Measurements from ENCODE around the gene PHF21B.
"Not testable (repeated sequence)": the region's sequence is repeated elsewhere in the genome, so short reads cannot be mapped to it uniquely, and the experiment has no call there.

The PHF21B gene

DNA sequence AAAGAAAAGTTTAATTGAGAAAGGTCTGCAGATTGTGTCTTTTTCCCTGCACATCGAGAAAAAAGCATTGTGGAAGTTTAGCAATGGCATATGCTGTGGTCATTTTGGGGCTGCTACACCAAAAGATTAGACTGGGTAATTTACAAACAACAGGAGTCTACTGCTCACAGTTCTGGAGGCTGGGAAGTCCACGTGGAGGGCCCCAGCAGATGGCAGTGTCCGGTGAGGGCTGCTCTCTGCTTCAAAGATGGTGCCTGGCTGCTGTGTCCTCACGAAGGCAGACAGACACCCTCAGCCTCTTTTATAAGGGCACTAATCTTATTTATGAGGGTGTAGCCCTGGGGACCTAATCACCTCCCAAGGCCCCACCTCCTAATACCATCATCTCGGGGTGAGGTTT, 21.1 kb downstream of the PHF21B start:
- DNase-seq, result no peak

DNA sequence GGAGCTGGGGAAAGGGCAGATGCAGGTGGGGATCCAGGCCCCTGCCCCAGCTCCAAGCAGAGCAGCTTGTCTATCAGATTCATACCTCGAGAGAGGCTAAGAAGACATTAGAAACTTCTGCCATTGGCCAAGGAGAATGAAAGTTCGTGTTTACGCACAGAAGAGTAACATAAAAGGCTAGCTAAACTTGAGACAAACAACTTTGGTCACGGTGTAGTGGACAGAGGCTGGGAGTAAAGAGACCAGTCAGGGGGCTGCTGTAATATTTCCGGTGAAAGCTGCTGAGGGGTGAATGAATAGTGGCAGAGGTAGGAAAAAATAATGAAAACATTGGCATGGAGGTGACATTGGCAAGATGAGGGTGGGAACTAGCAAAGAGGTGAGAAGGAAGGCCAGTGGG, 22.9 kb downstream of the PHF21B start:
- DNase-seq, result no peak

DNA sequence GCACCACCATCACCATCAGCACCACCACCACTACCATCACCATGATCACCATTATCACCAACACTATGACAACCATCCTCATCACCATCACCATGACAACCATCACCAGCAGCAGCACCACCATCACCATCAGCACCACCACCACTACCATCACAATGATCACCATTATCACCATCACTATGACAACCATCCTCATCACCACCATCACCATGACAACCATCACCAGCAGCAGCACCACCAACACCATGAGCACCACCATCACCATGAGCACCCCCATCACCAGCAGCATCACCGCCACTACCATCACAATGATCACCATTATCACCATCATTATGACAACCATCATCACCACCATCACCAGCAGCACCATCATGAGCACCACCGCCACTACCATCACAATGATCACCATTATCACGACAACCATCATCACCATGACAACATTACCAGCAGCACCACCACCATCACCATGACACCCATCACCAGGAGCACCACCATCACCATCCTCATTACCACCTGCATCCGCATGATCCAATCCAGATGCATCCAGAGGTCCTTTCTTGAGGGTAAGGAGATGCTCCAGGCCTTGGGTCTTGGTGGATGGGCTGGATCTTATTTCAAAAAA, 23.8 kb downstream of the PHF21B start:
- DNase-seq, result no peak

DNA sequence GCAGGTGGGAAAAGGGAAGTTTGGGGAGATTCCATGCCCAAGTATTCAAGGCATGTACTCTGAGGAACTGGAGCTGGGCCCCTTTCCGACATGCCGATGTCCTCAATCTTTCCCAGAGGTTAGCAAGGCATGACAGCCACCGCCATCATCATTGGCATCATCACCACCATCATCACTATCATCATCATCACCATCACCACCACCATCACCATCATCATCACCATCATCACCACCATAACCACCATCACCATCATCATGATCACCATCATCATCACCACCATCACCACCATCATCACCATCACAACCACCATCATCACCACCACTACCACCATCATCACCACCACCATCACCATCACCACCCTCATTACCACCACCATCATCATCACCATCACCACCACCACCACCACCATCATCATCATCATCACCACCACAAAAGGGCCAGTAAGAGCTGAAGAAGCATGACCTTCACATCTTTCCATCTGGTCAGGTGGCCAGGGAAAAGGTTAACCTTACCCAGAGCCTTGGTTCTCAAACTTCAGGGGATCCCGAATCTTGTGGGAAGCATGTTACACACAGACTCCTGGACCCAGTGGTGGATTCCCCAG, 25.8 kb downstream of the PHF21B start:
- DNase-seq, result no peak

DNA sequence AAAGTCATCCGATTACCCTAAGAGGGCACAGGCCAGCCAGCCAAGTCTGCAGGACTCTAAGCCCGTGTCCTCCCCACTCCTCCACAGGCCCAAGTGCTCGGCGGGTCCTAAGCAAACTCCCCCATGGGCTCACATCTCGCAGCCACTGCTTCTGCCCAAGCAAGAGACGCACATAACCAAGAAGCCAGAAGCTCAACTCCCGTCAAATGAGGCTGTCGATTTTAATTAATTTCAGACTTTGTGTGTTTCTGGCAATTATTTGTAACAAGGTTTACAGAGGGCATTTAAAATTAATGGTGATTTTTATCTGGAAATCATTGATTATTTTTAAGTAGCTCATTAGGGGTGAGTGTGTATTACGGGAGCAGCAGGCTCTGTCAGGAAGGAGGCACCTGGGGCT, 27.4 kb downstream of the PHF21B start:
- no peak for DNase-seq

DNA sequence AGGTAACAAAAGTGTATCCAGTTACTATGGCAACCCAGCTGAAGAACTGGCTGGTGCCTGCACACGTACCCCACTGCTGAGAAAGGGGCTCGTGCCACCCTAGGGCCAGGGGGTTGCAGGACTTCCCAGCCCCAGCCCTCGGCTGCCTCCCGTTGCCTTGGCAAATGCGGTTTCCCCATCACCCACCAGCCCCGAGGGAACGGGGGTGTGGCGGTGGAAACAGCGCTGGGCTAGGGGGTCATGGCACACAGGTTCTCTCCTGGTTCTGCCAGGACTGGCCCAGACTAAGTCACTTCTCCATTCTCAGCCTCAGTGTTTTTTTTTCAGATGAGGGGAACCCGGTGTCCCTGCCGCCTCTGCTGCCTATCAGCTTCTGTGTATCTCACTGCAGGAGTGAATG, 27.9 kb downstream of the PHF21B start:
- no peak for DNase-seq

DNA sequence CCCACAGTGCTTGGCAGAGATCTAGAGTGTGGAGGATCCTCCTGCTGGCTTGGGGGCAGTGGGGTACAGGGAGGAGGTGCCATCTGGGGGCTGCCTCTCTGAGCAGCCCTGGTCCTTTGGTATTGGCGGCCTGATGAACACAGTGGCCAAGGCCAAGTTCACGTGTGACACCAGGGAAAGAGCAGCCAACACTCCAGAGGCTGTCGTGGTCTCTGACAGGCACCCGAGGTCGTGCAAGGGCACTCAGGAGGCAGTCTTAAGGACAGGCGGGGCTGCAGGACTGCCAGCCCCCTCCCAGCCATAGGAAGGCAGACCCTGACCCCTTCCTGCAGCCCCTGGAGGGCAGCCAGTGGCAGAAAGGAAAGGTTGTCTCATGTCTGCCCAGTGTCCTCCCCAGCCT, 30.7 kb downstream of the PHF21B start:
- DNase-seq, result no peak

DNA sequence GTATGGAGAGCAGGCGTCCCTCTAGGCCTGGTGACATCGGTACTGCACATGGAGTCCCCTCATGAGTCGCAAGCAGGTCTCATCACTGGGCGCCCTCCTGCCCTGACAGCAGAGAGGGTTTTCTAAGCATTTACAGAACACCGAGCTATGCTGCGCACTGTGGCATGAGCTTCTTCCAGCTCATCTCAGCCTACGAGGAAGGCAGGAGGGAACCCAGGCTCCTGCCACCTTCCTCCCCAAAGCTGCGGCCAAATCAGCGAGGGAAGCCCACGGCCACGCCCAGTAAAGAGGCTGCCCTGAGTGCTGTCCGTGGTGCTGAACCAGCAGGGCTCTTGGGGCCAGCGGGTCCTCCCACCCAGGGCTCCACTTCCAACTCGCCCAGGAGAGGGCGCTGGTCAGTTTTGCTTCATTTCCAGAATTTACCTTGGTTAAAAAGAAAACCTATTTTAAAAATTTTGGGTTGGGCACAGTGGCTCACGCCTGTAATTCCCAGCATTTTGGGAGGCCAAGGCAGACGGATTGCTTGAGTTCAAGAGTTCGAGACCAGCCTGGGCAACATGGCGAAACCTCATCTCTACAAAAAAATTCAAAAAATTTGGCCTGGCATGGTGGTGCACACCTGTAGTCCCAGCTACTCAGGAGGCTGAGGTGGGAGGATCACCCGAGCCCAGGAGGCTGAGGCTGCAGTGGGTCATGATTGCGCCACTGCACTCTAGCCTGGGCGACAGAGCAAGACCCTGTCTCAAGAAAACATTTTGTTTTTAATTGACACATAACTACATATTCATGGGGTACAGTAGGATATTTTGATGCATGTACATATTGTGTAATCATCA, 34.2 kb downstream of the PHF21B start:
- no peak for DNase-seq

DNA sequence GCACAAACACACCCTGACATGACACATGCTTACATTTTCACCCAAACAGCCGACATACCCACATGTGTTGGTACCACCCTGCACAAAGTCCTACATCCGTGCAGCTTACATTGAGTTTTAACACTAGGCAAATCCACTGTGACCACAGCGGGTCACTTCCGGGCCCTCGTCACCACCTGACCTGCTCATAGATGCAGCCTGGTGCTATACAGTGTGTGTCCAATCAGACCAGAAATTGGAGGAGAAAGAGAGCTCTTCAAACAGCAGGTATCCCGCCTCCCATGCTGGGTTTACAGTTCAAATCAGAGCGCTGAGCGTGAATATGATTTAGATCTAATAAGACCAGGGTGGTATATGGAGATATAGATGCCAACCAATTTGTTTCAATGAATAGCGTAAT, 35.4 kb downstream of the PHF21B start:
- DNase-seq, result no peak

DNA sequence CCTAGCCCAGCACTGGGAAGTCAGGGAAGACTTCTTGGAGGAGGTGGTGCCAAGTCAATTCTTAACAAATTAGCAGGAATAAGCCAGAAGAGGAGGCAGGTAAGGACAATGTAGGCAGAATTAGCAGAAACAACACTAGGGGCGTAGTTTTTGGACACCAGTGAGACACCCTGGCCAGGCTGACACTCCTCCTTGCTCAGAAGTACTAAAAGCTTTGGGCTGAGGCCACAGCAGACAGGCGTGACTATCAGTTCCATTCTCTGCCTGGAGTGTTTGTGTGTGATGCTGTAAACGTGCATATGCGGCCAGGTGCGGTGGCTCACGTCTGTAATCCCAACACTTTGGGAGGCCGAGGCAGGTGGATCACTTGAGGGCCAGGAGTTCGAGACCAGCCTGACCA, 36.0 kb downstream of the PHF21B start:
- DNase-seq, result no peak

DNA sequence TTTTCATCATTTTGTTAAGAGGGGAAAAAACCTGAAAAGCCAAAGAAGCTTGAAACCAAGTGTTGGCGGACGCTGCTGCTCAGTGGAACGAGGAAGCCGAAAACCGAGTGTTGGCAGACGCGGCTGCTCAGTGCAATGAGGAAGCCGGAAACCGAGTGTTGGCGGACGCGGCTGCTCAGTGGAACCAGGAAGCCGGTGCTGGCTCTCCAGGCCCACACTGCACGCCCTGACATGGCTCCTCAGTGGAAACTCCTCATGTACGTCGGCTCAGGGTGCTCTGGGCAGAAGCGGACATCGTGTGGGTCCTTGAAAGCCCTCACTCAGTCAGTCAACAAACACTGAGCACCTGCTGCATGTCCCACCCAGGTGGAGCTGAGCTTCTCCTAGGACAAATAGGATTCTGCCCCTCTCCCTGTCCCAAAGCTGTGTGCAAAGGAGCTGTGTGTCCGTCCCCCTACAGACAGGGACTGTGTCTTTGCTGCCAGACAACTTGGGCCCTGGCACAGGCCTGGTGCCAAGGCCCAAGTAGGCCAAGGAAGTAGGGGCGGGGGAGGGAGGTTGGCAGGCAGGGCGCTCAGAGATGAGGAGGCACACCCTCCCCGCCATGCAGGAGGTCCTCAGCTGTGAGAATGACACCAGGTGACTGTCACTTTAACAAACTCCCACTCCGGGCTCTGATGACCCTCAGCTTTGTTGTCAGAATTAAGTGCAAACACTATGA, 37.3 kb downstream of the PHF21B start:
- no peak for DNase-seq

DNA sequence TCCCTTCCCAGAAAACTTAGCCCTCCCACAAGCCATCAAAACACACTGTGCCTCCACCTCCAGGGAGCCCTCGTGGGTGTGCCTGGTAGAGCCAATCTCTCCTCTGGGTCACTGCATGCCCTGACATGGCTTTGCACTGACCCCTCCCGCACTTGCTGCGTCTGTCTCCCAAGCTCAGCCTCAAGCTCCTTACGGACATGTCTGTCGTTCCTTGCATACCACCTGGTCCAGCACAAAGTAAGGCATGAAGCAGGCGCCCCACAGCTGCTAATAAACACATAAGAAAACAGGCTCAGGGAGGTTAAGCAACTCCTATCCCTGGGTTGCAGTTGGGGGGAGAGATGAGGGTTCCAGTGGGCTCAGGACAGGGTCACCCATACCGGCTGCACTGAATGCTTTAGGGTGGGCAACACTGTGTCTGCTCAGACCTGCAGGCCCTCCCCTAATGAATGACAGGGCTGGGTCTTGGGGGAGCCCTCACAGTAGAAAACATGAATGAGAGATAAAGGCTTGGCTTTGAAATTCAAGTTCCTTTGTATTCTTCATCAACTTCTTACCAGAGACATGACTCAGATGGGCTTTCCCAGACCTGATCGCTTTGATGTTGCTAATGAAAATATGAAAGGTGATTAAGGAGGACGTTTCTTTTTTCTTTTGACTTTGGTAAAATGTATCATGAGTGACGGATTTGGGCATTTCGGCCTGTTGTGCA, 38.0 kb downstream of the PHF21B start:
- DNase-seq, result no peak

DNA sequence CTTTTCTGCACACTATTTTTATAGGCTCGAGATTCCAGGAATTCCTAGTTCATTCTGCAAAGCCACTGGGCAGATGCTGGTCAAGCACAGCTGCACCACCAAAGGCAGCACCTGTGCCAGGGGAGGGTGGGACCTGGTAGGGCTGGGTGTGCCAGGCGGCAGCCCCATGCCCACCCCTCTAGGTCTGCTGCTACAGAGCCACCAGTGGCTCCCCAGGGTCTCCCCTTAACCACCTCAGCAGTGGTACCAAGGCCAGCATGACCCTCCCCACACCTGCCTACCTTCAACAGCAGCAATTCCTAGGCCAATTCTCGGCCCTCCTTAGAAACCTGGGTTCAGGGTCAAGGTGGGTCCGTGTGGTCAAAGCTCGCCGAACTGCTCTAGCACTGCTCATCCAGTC, 39.5 kb downstream of the PHF21B start:
- no peak for DNase-seq

DNA sequence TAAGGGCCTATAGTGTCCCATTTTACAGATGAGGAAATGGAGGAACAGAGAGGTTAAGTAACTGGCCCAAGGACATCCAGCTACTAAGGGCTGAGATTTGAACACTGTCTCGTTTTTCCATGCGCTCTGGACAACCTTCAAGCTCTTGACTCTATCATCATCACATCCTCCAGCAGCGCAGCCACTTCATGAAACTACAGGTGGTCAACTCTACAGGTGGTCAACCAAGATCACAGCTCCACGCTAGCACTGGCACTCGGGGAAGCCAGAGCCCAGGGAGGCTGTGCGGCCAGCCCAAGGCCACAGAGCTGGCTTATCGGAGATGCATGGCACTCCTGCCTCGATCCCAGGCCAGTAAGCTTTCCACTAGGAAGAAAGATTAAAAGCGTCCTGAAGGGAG, 40.0 kb downstream of the PHF21B start:
- no peak for DNase-seq

DNA sequence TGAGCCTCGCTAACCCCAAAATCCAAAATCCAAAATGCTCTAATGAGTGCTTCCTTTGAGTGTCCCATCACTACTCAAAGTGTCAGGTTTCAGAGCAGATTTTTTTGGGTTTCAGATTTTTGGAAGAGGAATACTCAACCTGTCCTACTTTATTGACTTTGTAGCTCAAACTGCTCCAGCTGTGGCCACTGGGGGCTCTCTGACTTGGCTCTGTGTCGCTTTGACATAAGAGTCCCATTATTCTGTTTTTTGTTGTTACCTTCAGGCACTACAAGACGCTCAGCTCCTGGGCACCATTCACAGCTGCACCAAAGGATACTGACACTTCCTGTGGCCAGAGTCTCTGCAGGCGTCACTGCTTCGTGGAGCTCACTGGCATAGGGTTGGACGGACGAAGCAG, 41.1 kb downstream of the PHF21B start:
- DNase-seq, result no peak

DNA sequence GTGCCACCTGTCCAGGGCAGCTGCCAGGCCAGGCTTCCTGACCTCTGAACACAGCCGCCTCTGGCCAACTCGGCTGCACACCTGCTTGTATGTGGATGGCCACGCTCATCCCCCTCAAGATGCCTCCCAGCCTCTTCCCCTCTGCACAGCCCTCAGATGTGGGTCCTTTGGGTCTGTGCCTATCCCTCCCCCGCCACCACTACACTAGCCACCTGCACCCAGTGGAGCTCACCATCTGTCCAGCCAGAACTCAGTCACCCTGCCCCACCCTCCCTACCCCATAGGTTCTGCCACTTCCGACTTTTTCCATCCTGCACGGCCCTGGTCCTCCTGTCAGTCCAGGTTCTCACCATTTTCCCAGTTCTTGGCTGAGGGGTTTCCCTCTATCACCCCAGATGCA, 44.6 kb downstream of the PHF21B start:
- no peak for DNase-seq

DNA sequence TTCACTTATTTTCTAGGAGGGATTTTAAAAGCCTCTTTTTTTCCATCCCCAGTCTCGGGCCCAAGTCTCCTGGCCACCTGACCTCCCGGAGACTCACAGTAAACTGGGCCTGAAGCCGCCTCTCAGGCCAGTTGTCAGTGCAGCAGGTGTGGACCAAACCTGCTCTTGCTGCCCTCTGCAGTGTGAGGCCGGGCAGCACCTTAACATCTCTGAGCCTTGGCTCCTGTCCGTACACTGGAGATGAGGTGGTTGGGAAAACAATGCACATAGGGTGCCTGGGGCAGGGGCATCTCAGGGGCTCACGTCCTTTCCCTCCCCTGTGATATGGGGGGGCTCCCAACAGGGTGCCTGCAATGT, 45.1 kb downstream of the PHF21B start:
- no peak for DNase-seq

DNA sequence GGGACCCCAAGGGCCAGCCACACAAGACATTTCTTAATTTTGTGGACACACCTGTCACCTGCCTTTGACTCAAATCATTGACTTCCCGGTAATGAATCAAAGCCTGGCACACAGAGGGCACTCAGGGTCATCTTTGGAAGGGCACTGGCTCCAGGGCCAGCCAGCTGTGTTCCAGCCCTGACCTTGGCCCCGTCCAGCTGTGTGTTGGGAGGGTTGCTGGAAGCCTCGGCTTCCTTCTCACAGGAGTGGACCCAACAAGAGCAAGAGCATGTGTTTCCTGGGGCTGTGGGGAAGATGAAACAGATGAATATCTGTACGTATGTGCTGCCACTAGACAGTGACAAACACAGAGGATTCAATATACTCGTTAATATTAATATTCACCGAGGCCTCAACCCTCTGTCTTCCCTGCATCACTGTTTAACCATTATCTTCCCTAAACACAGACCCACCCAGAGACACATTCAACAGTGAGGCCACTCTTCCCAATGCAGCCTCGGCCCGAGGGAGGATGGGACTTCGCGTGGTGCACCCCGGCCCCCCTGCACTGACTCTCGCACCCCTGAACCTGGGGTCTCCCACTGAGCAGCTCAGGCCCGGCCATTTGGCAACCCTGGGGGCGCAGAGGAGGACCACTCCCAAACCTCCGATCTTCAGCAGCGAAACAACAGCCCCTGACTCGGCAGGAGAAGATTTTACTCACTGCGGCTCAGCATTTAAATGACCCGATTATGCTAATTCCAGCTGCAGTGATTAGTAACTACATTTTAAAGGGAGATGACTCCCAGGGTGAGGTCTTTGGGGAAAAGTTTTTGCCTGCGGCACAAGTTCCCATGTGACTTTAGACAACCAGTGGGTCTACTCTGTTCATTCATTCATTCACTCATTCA, 45.7 kb downstream of the PHF21B start:
- no peak for DNase-seq

DNA sequence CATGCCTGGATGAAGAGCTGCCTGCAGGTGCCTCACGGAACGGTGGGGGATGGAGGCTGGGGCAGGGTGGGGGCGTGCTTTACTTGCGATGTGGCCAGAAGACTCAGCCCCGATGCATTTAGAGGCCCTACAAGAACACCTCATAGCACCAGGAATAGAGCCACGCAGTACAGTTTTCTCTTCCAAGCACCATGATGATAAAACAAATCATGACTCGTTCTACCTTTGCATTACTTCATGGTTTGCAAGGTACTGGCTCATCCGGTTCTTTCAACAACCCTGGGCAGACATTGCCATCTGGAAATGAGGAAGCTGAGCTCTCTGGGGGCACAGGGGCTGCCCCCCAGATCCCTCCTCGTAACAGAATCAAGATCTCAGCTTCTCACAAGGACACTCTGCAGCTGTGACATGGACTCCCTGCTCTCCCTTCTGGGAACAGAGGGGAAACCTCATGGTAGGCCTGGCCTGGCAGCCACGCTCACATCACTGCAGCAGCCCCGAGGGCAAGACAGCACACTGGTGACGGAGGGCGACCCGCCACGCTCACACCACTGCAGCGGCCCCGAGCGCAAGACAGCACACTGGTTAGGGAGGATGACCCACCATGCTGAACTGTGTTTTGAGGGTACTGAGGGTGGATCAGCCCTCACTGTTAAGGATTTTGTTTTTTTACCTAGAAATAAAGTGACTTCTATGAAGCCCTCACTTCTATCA, 46.9 kb downstream of the PHF21B start:
- DNase-seq, result no peak

DNA sequence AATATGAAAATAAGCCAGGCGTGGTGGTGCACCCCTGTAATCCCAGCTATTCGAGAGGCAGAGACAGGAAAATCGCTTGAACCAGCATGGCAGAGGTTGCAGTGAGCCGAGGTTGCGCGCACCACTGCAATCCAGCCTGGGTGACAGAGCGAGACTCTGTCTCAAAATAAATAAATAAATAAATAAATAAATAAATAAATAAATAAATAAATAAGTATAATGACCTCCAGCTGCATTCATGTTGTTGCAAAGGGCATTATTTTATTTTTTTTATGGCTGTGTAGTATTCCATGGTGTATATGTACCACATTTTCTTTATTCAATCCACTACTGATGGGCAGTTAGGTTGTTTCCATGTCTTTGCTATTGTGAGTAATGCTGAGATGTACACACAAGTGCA, 48.1 kb downstream of the PHF21B start:
- DNase-seq, result not testable (repeated sequence)

Data from DMS 273 treated with DMSO at 0.1 percent for 48 hours (cell line).